Neutrophil (primary cell): ENCODE results near the gene LTBP1.

Experiments
- H3K27ac ChIP-seq: fragments of 200-600 bp; sonication (generic); 2 replicates; pipeline ENCODE4 v1.5.1; 2016; ENCODE audit warnings: mild to moderate bottlenecking, moderate library complexity
- H3K27me3 ChIP-seq: fragments of 200-600 bp; sonication (generic); 2 replicates; pipeline ENCODE4 v1.6.0; 2016; ENCODE audit warnings: mild to moderate bottlenecking
- H3K36me3 ChIP-seq: fragments of 200-600 bp; sonication (generic); 2 replicates; pipeline ENCODE4 v1.5.1; 2017
- H3K4me1 ChIP-seq, 2 experiments: fragments of 200-600 bp in 1 of 2; sonication (generic) in 1 of 2; 1 replicate in 1 of 2; 2 replicates in 1 of 2; pipeline versions ENCODE4 v1.5.1 to v1.6.1; 2013 to 2016; ENCODE audit warnings: low read depth in 1 of 2, low read length in 1 of 2, mild to moderate bottlenecking in 1 of 2, moderate library complexity in 1 of 2; ENCODE audit not compliant: control insufficient read depth in 1 of 2, insufficient read depth in 1 of 2
- H3K4me3 ChIP-seq, 2 experiments: fragments of 200-600 bp in 1 of 2; sonication (generic) in 1 of 2; 1 replicate in 1 of 2; 2 replicates in 1 of 2; pipeline ENCODE4 v1.5.1; 2013 to 2016; ENCODE audit warnings: low read depth in 1 of 2, low read length in 1 of 2, mild to moderate bottlenecking in 1 of 2, moderate library complexity in 1 of 2
- H3K9me3 ChIP-seq: fragments of 200-600 bp; sonication (generic); 2 replicates; pipeline ENCODE4 v1.5.1; 2016
- TF ChIP-seq, protein P1 (sequence below): fragments of 200-600 bp; sonication (generic); IDR thresholded peaks from 2 replicates; pipeline ENCODE4 v1.5.1; 2016; ENCODE audit warnings: antibody characterized with exemption

The LTBP1 gene

DNA sequence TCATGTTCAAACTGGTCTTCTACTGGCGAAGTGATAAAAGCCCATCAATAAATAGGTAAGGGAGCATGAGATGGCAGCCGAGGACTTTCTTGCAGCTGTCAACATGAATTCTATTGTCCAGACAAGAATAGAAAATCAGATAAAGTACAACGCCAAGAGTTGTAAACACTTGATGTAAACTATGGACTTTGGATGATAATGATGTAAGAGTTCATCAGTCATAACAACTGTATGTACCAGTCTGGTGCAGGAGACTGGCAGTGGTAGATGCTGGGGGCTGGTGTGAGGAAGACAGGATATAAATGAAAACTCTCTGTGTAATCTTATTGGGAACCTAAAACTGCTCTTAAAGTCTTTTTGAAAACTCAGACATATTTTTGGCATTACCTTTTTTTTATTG lies 373.8 kb downstream of the LTBP1 start:
- TF ChIP-seq, protein P1, sequence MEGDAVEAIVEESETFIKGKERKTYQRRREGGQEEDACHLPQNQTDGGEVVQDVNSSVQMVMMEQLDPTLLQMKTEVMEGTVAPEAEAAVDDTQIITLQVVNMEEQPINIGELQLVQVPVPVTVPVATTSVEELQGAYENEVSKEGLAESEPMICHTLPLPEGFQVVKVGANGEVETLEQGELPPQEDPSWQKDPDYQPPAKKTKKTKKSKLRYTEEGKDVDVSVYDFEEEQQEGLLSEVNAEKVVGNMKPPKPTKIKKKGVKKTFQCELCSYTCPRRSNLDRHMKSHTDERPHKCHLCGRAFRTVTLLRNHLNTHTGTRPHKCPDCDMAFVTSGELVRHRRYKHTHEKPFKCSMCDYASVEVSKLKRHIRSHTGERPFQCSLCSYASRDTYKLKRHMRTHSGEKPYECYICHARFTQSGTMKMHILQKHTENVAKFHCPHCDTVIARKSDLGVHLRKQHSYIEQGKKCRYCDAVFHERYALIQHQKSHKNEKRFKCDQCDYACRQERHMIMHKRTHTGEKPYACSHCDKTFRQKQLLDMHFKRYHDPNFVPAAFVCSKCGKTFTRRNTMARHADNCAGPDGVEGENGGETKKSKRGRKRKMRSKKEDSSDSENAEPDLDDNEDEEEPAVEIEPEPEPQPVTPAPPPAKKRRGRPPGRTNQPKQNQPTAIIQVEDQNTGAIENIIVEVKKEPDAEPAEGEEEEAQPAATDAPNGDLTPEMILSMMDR = no peak
- H3K4me1 ChIP-seq = no peaks in the 10 kb centered on the region
- no peaks in the 10 kb centered on the region for H3K36me3 ChIP-seq
- H3K4me3 ChIP-seq = no peak overlapping the region
- H3K27ac ChIP-seq = no peak overlapping the region
- no peaks in the 10 kb centered on the region for H3K9me3 ChIP-seq
- H3K27me3 ChIP-seq = no peaks in the 10 kb centered on the region

DNA sequence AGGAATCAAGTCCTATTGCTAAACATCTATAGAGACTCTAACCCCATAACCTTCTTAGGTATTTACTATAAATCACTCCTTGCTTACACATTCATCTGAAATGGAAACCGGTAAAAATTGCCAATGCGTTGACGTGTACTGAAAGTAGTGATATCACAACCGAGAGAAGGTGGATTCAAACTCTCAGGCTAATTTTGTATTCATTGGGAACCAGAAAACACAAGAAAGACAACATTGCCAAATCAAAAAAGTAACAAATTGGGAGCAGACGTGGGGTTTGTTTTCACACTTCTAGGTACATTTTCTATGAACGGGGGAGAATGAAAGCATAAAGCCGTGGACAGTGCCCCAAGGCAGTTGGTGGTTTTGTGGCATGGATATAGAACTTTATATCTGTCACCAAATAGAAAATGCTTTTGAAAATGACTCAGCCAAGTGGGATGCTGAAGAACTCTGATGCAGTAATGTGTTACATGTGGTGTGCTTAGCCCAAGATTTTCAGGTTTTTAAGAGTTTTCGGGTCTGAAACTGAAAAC lies 374.6 kb downstream of the LTBP1 start:
- no peaks in the 10 kb centered on the region for H3K4me1 ChIP-seq
- H3K4me3 ChIP-seq = no peak overlapping the region
- H3K9me3 ChIP-seq = no peaks in the 10 kb centered on the region
- H3K27me3 ChIP-seq = no peaks in the 10 kb centered on the region
- H3K27ac ChIP-seq = no peak overlapping the region
- TF ChIP-seq, protein P1 = no peak
- H3K36me3 ChIP-seq = no peaks in the 10 kb centered on the region

DNA sequence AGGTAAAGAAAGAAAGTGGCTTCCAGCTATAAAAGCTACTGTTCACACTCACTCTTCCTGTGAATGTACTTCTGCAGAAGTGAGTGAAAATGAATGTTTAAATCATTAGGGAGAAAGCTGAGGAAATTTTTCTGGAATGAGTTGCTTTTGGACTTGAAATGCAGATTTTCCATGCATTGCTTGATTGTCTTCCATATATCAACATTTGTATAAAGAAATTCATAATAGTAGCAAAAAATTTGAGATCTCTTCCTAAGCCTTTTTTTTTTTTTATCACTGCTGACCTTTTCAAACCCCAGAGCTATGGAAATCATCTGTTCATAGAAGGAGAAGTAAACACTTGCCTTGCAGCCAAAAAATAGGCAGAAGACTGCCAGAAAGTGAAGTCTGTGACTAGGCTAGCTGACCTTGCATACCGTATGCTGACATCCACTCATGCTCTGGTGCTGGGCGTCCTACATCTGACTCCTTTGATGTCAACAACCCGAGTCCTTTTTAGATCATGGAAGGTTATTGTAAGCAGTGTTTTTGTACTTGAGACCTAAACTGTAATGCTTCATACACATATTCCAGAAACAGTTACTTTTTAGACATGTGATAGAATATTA lies 375.2 kb downstream of the LTBP1 start:
- Histone ChIP-seq H3K27ac (no peak overlapping the region), H3K27me3 (no peaks in the 10 kb centered on the region)
- TF ChIP-seq, protein P1 = no peak

DNA sequence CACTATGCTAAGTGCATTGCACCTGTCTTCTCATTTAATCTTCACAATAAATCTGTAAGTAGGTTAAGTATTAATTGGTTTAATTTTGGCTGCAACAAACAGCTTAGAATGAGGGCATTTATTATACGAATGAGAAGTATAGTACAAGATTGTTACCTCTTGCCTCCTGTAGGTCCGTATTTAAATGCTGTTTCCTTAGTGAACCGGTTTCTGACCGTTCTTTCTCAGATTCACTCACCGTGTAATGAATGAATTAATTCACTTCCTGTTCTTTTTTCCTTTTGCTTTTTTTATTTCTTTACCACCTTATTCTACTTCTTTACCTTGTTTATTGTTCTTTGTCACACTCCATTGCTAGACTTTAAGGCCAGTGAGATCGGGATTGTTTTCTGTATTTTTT lies 375.9 kb downstream of the LTBP1 start:
- TF ChIP-seq, protein P1 = no peak
- no peak overlapping the region for H3K27ac ChIP-seq
- no peak overlapping the region for H3K4me3 ChIP-seq

More for the DNA sequence above, 375.2 kb downstream of the LTBP1 start:
- H3K36me3 ChIP-seq = no peaks in the 10 kb centered on the region
- no peak overlapping the region for H3K4me3 ChIP-seq
- H3K9me3 ChIP-seq = no peaks in the 10 kb centered on the region
- no peaks in the 10 kb centered on the region for H3K4me1 ChIP-seq

DNA sequence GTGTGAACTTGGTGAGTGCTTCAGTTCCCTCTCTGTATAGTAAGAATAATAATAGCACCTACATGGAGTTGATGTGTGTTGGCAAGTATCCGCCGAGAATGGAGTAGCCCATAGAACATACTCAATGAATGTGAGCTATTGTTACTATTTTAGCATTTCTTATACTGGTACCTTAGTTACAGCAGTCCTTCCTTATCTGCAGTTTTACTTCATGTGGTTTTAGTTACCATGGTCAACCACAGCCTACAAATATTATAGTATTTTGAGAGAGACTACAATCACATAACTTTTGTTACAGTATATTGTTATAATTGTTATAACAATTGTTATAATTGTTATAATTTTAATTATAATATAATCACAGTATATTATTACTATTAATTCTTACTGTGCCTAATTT lies 377.2 kb downstream of the LTBP1 start:
- Histone ChIP-seq H3K4me1 (no peaks in the 10 kb centered on the region), H3K9me3 (no peaks in the 10 kb centered on the region), H3K4me3 (no peak overlapping the region), H3K27me3 (no peaks in the 10 kb centered on the region), H3K27ac (no peak overlapping the region), H3K36me3 (no peaks in the 10 kb centered on the region)
- TF ChIP-seq, protein P1 = no peak

More for the DNA sequence above, 375.9 kb downstream of the LTBP1 start:
- Histone ChIP-seq H3K4me1 (no peaks in the 10 kb centered on the region), H3K27me3 (no peaks in the 10 kb centered on the region), H3K9me3 (no peaks in the 10 kb centered on the region), H3K36me3 (no peaks in the 10 kb centered on the region)
